SU-DHL-6 (cell line): ENCODE results near the gene GARIN5B.

Experiments used
- CTCF ChIP-seq: fragments of 200-600 bp; sonication (generic); IDR thresholded peaks from one replicate; pipeline ENCODE4 v1.5.1; 2017; ENCODE audit warnings: antibody characterized with exemption, mild to moderate bottlenecking, low read length, moderate library complexity; ENCODE audit not compliant: insufficient read depth, poor library complexity, severe bottlenecking
- EZH2phosphoT487 ChIP-seq: fragments of 200-600 bp; sonication (generic), shearing (Covaris generic); conservative IDR thresholded peaks from 2 replicates; pipeline ENCODE4 v1.6.1; 2018; ENCODE audit warnings: mild to moderate bottlenecking, antibody characterized with exemption, low read length, moderate library complexity, mixed read lengths

DNA sequence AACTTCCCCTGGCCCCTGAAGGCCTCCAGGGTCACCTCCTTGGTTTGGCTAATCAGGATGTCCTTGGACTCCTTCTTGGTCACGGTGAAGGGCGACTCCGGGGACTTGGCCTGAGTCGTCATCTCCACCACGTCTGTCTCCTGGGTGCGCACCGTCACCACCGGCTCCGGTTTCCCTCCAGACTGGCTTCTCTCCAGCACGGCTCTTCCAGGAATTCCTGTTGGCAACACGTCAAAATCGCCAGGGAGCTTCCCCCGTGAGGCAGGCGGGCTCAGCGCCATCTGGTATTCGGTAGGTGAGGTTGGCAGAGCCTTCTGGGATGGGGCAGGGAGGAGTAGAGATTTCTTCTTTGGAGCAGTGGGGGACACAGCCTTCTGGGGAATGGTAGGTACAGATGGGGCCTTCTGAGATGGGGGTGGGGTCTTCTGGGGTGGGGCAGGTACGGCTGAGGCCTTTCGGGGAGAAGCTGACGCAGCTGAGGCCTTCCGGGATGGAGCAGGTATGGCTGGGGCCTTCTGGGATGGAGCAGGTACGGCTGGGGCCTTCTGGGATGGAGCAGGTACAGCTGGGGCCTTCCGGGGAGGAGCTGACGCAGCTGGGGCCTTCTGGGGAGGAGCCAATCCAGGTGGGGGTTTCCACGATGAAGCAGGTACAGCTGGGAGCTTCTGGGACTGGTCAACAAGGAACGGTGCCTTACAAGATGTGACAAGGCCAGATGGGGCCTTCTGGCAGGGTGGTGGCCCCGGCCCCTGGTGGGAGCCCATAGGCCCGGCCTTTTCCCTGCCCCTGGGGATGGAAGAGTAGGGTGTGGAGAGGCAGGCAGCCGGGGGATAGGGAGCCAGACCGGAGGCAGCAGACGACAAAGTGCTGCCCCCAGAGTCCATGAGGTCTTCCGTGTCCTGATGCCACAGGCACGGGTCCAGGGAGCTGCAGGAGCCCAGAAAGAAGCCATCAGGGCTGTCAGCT lies 3.8 kb downstream of the GARIN5B start:
- TF ChIP-seq CTCF, result no peak
- no peak for TF ChIP-seq EZH2phosphoT487
